HEK293T (cell line): ENCODE results near the gene MPPED1.

ENCODE experiments used
- ARNT ChIP-seq: fragments of 450-650 bp; IDR thresholded peaks from 2 replicates; pipeline ENCODE4 v1.6.1; 2017; ENCODE audit warnings: mild to moderate bottlenecking
- BHLHE40 ChIP-seq: fragments of 450-650 bp; IDR thresholded peaks from 2 replicates; pipeline ENCODE4 v1.6.1; 2016; ENCODE audit warnings: mild to moderate bottlenecking, moderate library complexity, borderline replicate concordance
- CTBP1 ChIP-seq: fragments of 450-650 bp; IDR thresholded peaks from 2 replicates; pipeline ENCODE4 v1.6.1; 2016; ENCODE audit warnings: borderline replicate concordance
- FOXA1 ChIP-seq: fragments of 450-650 bp; IDR thresholded peaks from 2 replicates; pipeline ENCODE4 v1.6.1; 2016; ENCODE audit warnings: mild to moderate bottlenecking
- FOXK2 ChIP-seq: fragments of 450-650 bp; IDR thresholded peaks from 2 replicates; pipeline ENCODE4 v1.6.1; 2016; ENCODE audit warnings: mild to moderate bottlenecking
- FOXM1 ChIP-seq: fragments of 450-650 bp; IDR thresholded peaks from 2 replicates; pipeline ENCODE4 v1.6.1; 2017; ENCODE audit warnings: mild to moderate bottlenecking, borderline replicate concordance
- HDGF ChIP-seq: fragments of 450-650 bp; IDR thresholded peaks from 2 replicates; pipeline ENCODE4 v1.6.1; 2017; ENCODE audit warnings: antibody characterized with exemption, borderline replicate concordance
- L3MBTL2 ChIP-seq: fragments of 450-650 bp; conservative IDR thresholded peaks from 2 replicates; pipeline ENCODE4 v1.6.1; 2016; ENCODE audit warnings: mild to moderate bottlenecking
- NFRKB ChIP-seq: fragments of 450-650 bp; IDR thresholded peaks from 2 replicates; pipeline ENCODE4 v1.6.1; 2016; ENCODE audit warnings: mild to moderate bottlenecking, moderate library complexity
- SP1 ChIP-seq: fragments of 450-650 bp; IDR thresholded peaks from 2 replicates; pipeline ENCODE4 v1.6.1; 2017
- SUZ12 ChIP-seq: fragments of 450-650 bp; IDR thresholded peaks from 2 replicates; pipeline ENCODE4 v1.6.1; 2016; ENCODE audit warnings: mild to moderate bottlenecking
- TARDBP ChIP-seq: fragments of 450-650 bp; IDR thresholded peaks from 2 replicates; pipeline ENCODE4 v1.6.1; 2016
- ZNF384 ChIP-seq: fragments of 450-650 bp; IDR thresholded peaks from 2 replicates; pipeline ENCODE4 v1.6.1; 2016
- TF ChIP-seq, protein P1 (sequence below): fragments of 450-650 bp; IDR thresholded peaks from 2 replicates; pipeline ENCODE4 v1.6.1; 2016

DNA sequence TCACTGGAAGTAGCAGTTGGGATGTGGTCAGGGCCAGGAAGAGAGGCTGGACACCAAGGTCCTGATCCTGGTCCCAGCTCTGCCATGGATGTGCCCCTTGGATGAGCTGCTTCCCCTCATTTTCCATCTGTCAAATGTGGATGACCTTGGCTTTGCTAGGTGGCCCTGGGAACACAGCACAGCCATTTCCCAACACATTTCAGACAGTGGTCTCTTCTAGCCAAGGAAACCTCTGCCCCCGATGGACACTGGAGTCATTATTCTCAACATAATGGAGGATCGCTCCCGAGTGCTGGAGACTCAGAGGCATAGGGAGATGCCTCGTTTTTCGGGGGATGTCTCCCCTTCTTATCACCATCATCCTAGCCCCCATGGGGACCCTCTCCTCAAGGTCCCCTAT, 13.6 kb upstream of the MPPED1 start:
- TF ChIP-seq BHLHE40 = no peak
- no peak for TF ChIP-seq FOXK2
- TF ChIP-seq FOXA1 = no peak
- no peak for TF ChIP-seq SP1
- no peak for TF ChIP-seq NFRKB
- no peak for TF ChIP-seq ZNF384
- TF ChIP-seq TARDBP = no peak
- TF ChIP-seq SUZ12 = no peak
- TF ChIP-seq FOXM1 = no peak
- TF ChIP-seq, protein P1, sequence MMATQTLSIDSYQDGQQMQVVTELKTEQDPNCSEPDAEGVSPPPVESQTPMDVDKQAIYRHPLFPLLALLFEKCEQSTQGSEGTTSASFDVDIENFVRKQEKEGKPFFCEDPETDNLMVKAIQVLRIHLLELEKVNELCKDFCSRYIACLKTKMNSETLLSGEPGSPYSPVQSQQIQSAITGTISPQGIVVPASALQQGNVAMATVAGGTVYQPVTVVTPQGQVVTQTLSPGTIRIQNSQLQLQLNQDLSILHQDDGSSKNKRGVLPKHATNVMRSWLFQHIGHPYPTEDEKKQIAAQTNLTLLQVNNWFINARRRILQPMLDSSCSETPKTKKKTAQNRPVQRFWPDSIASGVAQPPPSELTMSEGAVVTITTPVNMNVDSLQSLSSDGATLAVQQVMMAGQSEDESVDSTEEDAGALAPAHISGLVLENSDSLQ = no peak
- TF ChIP-seq CTBP1 = no peak
- no peak for TF ChIP-seq HDGF
- TF ChIP-seq L3MBTL2 = no peak
- no peak for TF ChIP-seq ARNT
